IMR-90 (cell line): ENCODE results near the gene FBN1. TPM values are rescaled to one million over a fixed set of nuclear protein-coding genes. Genes with fewer than 3 reads are reported as not detected.
A peak's percentile ranks its signal among the peaks of the same experiment; 100 is the strongest.

ENCODE experiments used
- ATAC-seq: fragments of 200-7000 bp; cut with Tn5 transposase; 2 replicates; pipeline ENCODE4 v1.9.1; 2020; ENCODE audit warnings: low read depth, mild to moderate bottlenecking, moderate library complexity
- BruUV-seq: library from RNA; stranded (reverse); fragments of 400-500 nt; replicated peaks from 2 replicates; lab custom pipeline; 2021; lab: Mats Ljungman, UMichigan
- CTCF ChIA-PET: fragments of 300-600 bp; formaldehyde crosslinking; extraction: SDS; loops from one replicate; lab custom pipeline; 2021; ENCODE audit warnings: antibody characterized with exemption; lab: Yijun Ruan, JAX
- POLR2A ChIA-PET: fragments of 300-600 bp; sonication (Branson Sonifier 250); formaldehyde crosslinking; loops from one replicate; lab custom pipeline; 2022; ENCODE audit warnings: antibody characterized with exemption; ENCODE audit not compliant: unreplicated experiment; lab: Charles Lee
- DNase-seq: peaks from one replicate; pipeline ENCODE4 v3.0.0; 2013
- H2AFZ ChIP-seq: replicated peaks from 2 replicates; pipeline ENCODE3; 2013; ENCODE audit warnings: low read length, mild to moderate bottlenecking; ENCODE audit not compliant: poor library complexity
- H2AK5ac ChIP-seq: 2 replicates; pipeline ENCODE4 v1.6.1; 2013; ENCODE audit warnings: low read depth, low read length, inconsistent platforms
- H2AK9ac ChIP-seq: replicated peaks from 2 replicates; pipeline ENCODE3; 2013; ENCODE audit warnings: mild to moderate bottlenecking, low read depth, low read length, moderate library complexity; ENCODE audit not compliant: poor library complexity
- H2BK120ac ChIP-seq: 2 replicates; pipeline ENCODE4 v1.6.1; 2013; ENCODE audit warnings: low read depth, low read length, inconsistent platforms
- H2BK15ac ChIP-seq: 3 replicates; pipeline ENCODE4 v1.6.1; 2013; ENCODE audit warnings: low read depth, low read length, inconsistent platforms
- H2BK20ac ChIP-seq: 2 replicates; pipeline ENCODE4 v1.6.1; 2013; ENCODE audit warnings: low read depth, mild to moderate bottlenecking, inconsistent platforms, low read length, moderate library complexity
- H2BK5ac ChIP-seq: 2 replicates; pipeline ENCODE4 v1.6.1; 2013; ENCODE audit warnings: mild to moderate bottlenecking, low read depth, low read length, inconsistent platforms; ENCODE audit not compliant: poor library complexity, severe bottlenecking
- H3K14ac ChIP-seq: replicated peaks from 2 replicates; pipeline ENCODE4 v1.6.1; 2013; ENCODE audit warnings: low read depth, low read length, inconsistent platforms
- H3K18ac ChIP-seq: 2 replicates; pipeline ENCODE4 v1.6.1; 2013; ENCODE audit warnings: low read depth, low read length, control low read depth
- H3K23ac ChIP-seq: 2 replicates; pipeline ENCODE4 v1.6.1; 2013; ENCODE audit warnings: low read depth, low read length, inconsistent platforms
- H3K27ac ChIP-seq: 2 replicates; pipeline ENCODE4 v1.5.1; 2013; ENCODE audit warnings: mild to moderate bottlenecking, control low read depth, low read length; ENCODE audit not compliant: insufficient read depth
- H3K27me3 ChIP-seq: 2 replicates; pipeline ENCODE4 v1.6.1; 2013; ENCODE audit warnings: low read length; ENCODE audit not compliant: control insufficient read depth, insufficient read depth
- H3K36me3 ChIP-seq: 2 replicates; pipeline ENCODE4 v1.6.1; 2013; ENCODE audit warnings: low read length, mixed read lengths; ENCODE audit not compliant: control insufficient read depth, insufficient read depth
- H3K4ac ChIP-seq: 2 replicates; pipeline ENCODE4 v1.6.1; 2013; ENCODE audit warnings: low read depth, low read length, inconsistent platforms
- H3K4me1 ChIP-seq: 2 replicates; pipeline ENCODE4 v1.6.1; 2013; ENCODE audit warnings: low read length, mixed read lengths; ENCODE audit not compliant: control insufficient read depth, insufficient read depth
- H3K4me2 ChIP-seq: 2 replicates; pipeline ENCODE4 v1.6.1; 2013; ENCODE audit warnings: low read depth, mild to moderate bottlenecking, control low read depth, low read length, moderate library complexity
- H3K4me3 ChIP-seq: 2 replicates; pipeline ENCODE4 v1.5.1; 2013; ENCODE audit warnings: low read depth, mild to moderate bottlenecking, control low read depth, low read length, moderate library complexity; ENCODE audit not compliant: insufficient read depth
- H3K56ac ChIP-seq: 2 replicates; pipeline ENCODE4 v1.6.1; 2013; ENCODE audit warnings: low read length, inconsistent platforms; ENCODE audit not compliant: insufficient read depth; ENCODE audit errors: extremely low read depth
- H3K79me1 ChIP-seq, 2 experiments: 2 replicates each; pipeline ENCODE4 v1.6.1; 2013; ENCODE audit warnings: low read length in 2 of 2, inconsistent platforms in 1 of 2, low read depth in 1 of 2
- H3K9ac ChIP-seq: 2 replicates; pipeline ENCODE4 v1.6.1; 2013; ENCODE audit warnings: low read depth, low read length, control low read depth
- H3K9me1 ChIP-seq: 2 replicates; pipeline ENCODE4 v1.6.1; 2013; ENCODE audit warnings: low read length, inconsistent platforms; ENCODE audit not compliant: insufficient read depth
- H3K9me3 ChIP-seq: 2 replicates; pipeline ENCODE4 v1.6.1; 2013; ENCODE audit warnings: low read length; ENCODE audit not compliant: control insufficient read depth, insufficient read depth
- H4K20me1 ChIP-seq: 2 replicates; pipeline ENCODE4 v1.6.1; 2013; ENCODE audit warnings: low read length, inconsistent platforms; ENCODE audit not compliant: insufficient read depth
- H4K5ac ChIP-seq: 2 replicates; pipeline ENCODE4 v1.6.1; 2013; ENCODE audit warnings: mild to moderate bottlenecking, low read depth, low read length, control low read depth
- H4K8ac ChIP-seq, 2 experiments: 2 replicates each; pipeline ENCODE4 v1.6.1; 2013; ENCODE audit warnings: low read depth in 2 of 2, low read length in 2 of 2, control low read depth in 1 of 2, inconsistent platforms in 1 of 2
- H4K91ac ChIP-seq: 2 replicates; pipeline ENCODE4 v1.6.1; 2013; ENCODE audit warnings: low read depth, low read length, inconsistent platforms; ENCODE audit not compliant: insufficient read depth
- CEBPB ChIP-seq: IDR thresholded peaks from 2 replicates; pipeline ENCODE4 v1.6.1; 2012; ENCODE audit warnings: low read depth, low read length, improper control_type of control experiment
- CHD1 ChIP-seq: IDR thresholded peaks from 2 replicates; pipeline ENCODE4 v1.6.1; 2012; ENCODE audit warnings: low read depth, low read length, improper control_type of control experiment
- CTCF ChIP-seq: conservative IDR thresholded peaks from 2 replicates; pipeline ENCODE4 v1.5.1; 2012; ENCODE audit warnings: mild to moderate bottlenecking, low read depth, low read length, improper control_type of control experiment
- ELK1 ChIP-seq: fragments of 150-350 bp; IDR thresholded peaks from 2 replicates; pipeline ENCODE4 v1.6.1; 2016; ENCODE audit warnings: low read depth, mild to moderate bottlenecking, low read length, moderate library complexity, borderline replicate concordance
- FOS ChIP-seq: fragments of 150-350 bp; IDR thresholded peaks from 2 replicates; pipeline ENCODE4 v1.6.1; 2016; ENCODE audit warnings: low read depth, low read length
- MAFK ChIP-seq: IDR thresholded peaks from 2 replicates; pipeline ENCODE4 v1.6.1; 2012; ENCODE audit warnings: low read depth, low read length, improper control_type of control experiment
- MAZ ChIP-seq: IDR thresholded peaks from 2 replicates; pipeline ENCODE4 v1.6.1; 2012; ENCODE audit warnings: low read depth, mild to moderate bottlenecking, low read length, improper control_type of control experiment, moderate library complexity, borderline replicate concordance
- NFE2L2 ChIP-seq: fragments of 150-350 bp; IDR thresholded peaks from 2 replicates; pipeline ENCODE4 v1.6.1; 2016; ENCODE audit warnings: low read depth, mild to moderate bottlenecking, low read length
- POLR2A ChIP-seq: IDR thresholded peaks from 2 replicates; pipeline ENCODE4 v1.6.1; 2012; ENCODE audit warnings: mild to moderate bottlenecking, low read depth, low read length
- RAD21 ChIP-seq: IDR thresholded peaks from 2 replicates; pipeline ENCODE4 v1.6.1; 2012; ENCODE audit warnings: low read length, improper control_type of control experiment
- RCOR1 ChIP-seq: IDR thresholded peaks from 2 replicates; pipeline ENCODE4 v1.6.1; 2012; ENCODE audit warnings: mild to moderate bottlenecking, low read length, improper control_type of control experiment; ENCODE audit not compliant: insufficient replicate concordance
- USF2 ChIP-seq: fragments of 150-350 bp; IDR thresholded peaks from 2 replicates; pipeline ENCODE4 v1.6.1; 2017; ENCODE audit warnings: mild to moderate bottlenecking, antibody characterized with exemption, low read length, low read depth
- WGBS, 2 experiments: methylation state at CpG; one replicate each; pipeline versions ENCODE4 v1.1.5 to v1.1.7; 2013; ENCODE audit warnings: missing lambda C conversion rate in 2 of 2; ENCODE audit not compliant: insufficient read length in 1 of 2; ENCODE audit errors: extremely low coverage in 2 of 2; 5-methylcytosine and 5-hydroxymethylcytosine counted together
- dilution Hi-C: fragments of 300-500 bp; cut with HindIII; formaldehyde crosslinking; loops from one replicate; pipeline ENCODE4 v1.14.3; 2018; ENCODE audit warnings: low sequenced_read_pairs; ENCODE audit not compliant: unreplicated experiment
- in situ Hi-C: fragments of 300-500 bp; cut with MboI; formaldehyde crosslinking; loops from 3 replicates; pipeline ENCODE4 v1.14.3; 2019; ENCODE audit warnings: low sequenced_read_pairs, inconsistent platforms, mixed read lengths
- intact Hi-C: fragments of 100-400 bp; cut with micrococcal nuclease; formaldehyde crosslinking; loops from 2 replicates; pipeline ENCODE4 v1.10.0; 2022
- polyA plus RNA-seq, 3 experiments: library from polyadenylated mRNA; depleted of rRNA; stranded (reverse); fragments of >200 nt; gene quantifications; 2 replicates each; pipeline ENCODE4 v1.2.3, GENCODE V29; 2012; ENCODE audit warnings: low replicate concordance in 1 of 3
- total RNA-seq: library from RNA; depleted of rRNA; stranded (reverse); fragments of >200 nt; gene quantifications from 2 replicates; pipeline ENCODE4 v1.2.3, GENCODE V29; 2012

The FBN1 gene
- total and polyA plus RNA-seq, 2 of the 4 experiments (the other 2 are of a cell fraction) = 134 to 283 TPM

- no peak overlapping the region for H4K8ac ChIP-seq
- dilution Hi-C loops = no loop called here
- H3K36me3 ChIP-seq = peaks cover 1% of the 10 kb centered on the region
- H2AK5ac ChIP-seq = peak overlapping the region; percentile 13; the same call in 1 of the 2 replicates
- no peak for TF ChIP-seq POLR2A
- no peak for TF ChIP-seq CTCF
- TF ChIP-seq USF2 = no peak
- no peak for TF ChIP-seq CEBPB
- no peak for TF ChIP-seq CHD1
- no peak for TF ChIP-seq RAD21
- TF ChIP-seq MAZ = no peak
- TF ChIP-seq NFE2L2 = no peak
- no peak for TF ChIP-seq MAFK
- TF ChIP-seq RCOR1 = no peak
- no peak for TF ChIP-seq FOS
- no peak for TF ChIP-seq ELK1
- H3K18ac ChIP-seq = no peak overlapping the region
- no peak overlapping the region for H2BK15ac ChIP-seq
- intact Hi-C loops = no loop called here
- H3K23ac ChIP-seq = peak overlapping the region; percentile 47; the same call in 1 of the 2 replicates
- CTCF ChIA-PET = no interaction called here
- H3K9me1 ChIP-seq = peaks cover 21% of the 10 kb centered on the region
- H3K27ac ChIP-seq = no peak overlapping the region
- peak overlapping the region; percentile 83 for H3K14ac ChIP-seq
- H3K4me1 ChIP-seq = peaks cover 7% of the 10 kb centered on the region
- WGBS, 2 experiments = 74% methylated on average over 3 of the region's 4 CpGs; no CpG with 5 or more reads in 1 of the 2 experiments
- peak overlapping the region; percentile 60; the same call in 1 of the 2 replicates for H2BK20ac ChIP-seq
- H3K9me3 ChIP-seq = no peaks in the 10 kb centered on the region
- no peak overlapping the region for H3K4ac ChIP-seq
- H3K9ac ChIP-seq = no peak overlapping the region
- H3K4me3 ChIP-seq = no peak overlapping the region
- H3K56ac ChIP-seq = no peak overlapping the region
- no peak overlapping the region for H3K4me2 ChIP-seq
- no peak overlapping the region; the same call in 1 of the 2 replicates for H4K5ac ChIP-seq
- no peak for ATAC-seq
- POLR2A ChIA-PET = no interaction called here
- no peak overlapping the region for H2BK5ac ChIP-seq
- in situ Hi-C loops = no loop called here
- no peak overlapping the region for H2AFZ ChIP-seq
- H4K20me1 ChIP-seq = peaks cover 23% of the 10 kb centered on the region
- H4K91ac ChIP-seq = peak overlapping the region; percentile 53; the same call in 1 of the 2 replicates
- H2AK9ac ChIP-seq = no peak overlapping the region
- no peaks in the 10 kb centered on the region for H3K27me3 ChIP-seq
- no peak for DNase-seq
- H3K79me1 ChIP-seq = peaks cover 29 to 75% of the 10 kb centered on the region in 2 experiments
- no TSS peak for BruUV-seq
- no peak overlapping the region for H2BK120ac ChIP-seq
Measured at GRCh38 chr15:48581219-48581618, 64.3 kb downstream of the FBN1 start.
